Neural cell (in vitro differentiated cells): ENCODE results near the gene EPHA6. TPM values are rescaled to one million over a fixed set of nuclear protein-coding genes. Genes with fewer than 3 reads are reported as not detected.

Experiments used
- H2AFZ ChIP-seq: fragments of 200-600, 300-800 bp; sonication (generic), shearing (Covaris generic); 2 replicates; pipeline ENCODE4 v1.6.0; 2014; ENCODE audit warnings: low read depth, mild to moderate bottlenecking, antibody characterized with exemption, low read length, moderate library complexity
- H3F3A ChIP-seq: fragments of 200-600 bp; shearing (Covaris generic); 2 replicates; pipeline ENCODE4 v1.6.1; 2016; ENCODE audit warnings: mild to moderate bottlenecking, moderate library complexity, mixed read lengths, antibody characterized with exemption, low read length; ENCODE audit not compliant: insufficient read depth, poor library complexity, severe bottlenecking
- H3K27ac ChIP-seq: fragments of 200-600, 300-800 bp; sonication (generic), shearing (Covaris generic); 2 replicates; pipeline ENCODE4 v1.5.1; 2014; ENCODE audit warnings: mild to moderate bottlenecking, low read length, moderate library complexity
- H3K27me3 ChIP-seq: fragments of 300-800, 200-600 bp; sonication (generic), shearing (Covaris generic); 2 replicates; pipeline ENCODE4 v1.6.0; 2014; ENCODE audit warnings: mild to moderate bottlenecking, low read depth, low read length, moderate library complexity; ENCODE audit not compliant: insufficient read depth
- H3K36me3 ChIP-seq: fragments of 300-800, 200-600 bp; sonication (generic), shearing (Covaris generic); 2 replicates; pipeline ENCODE4 v1.5.1; 2014; ENCODE audit warnings: mild to moderate bottlenecking, antibody characterized with exemption, low read length, moderate library complexity; ENCODE audit not compliant: insufficient read depth
- H3K4me2 ChIP-seq: fragments of 300-800, 200-600 bp; sonication (generic), shearing (Covaris generic); 2 replicates; pipeline ENCODE4 v1.6.0; 2014; ENCODE audit warnings: mild to moderate bottlenecking, low read length
- H3K4me3 ChIP-seq: fragments of 300-800, 200-600 bp; sonication (generic), shearing (Covaris generic); 2 replicates; pipeline ENCODE4 v1.5.1; 2014; ENCODE audit warnings: mild to moderate bottlenecking, low read length, moderate library complexity
- H3K79me2 ChIP-seq: fragments of 200-600 bp; shearing (Covaris generic); replicated peaks from 2 replicates; pipeline ENCODE4 v1.6.0; 2014; ENCODE audit warnings: mild to moderate bottlenecking, low read length, moderate library complexity; ENCODE audit not compliant: insufficient read depth
- H3K9ac ChIP-seq: fragments of 300-800, 200-600 bp; sonication (generic), shearing (Covaris generic); 2 replicates; pipeline ENCODE4 v1.6.1; 2016; ENCODE audit warnings: mild to moderate bottlenecking, low read length, mixed read lengths
- H3K9me2 ChIP-seq: fragments of 200-600 bp; shearing (Covaris generic); 2 replicates; pipeline ENCODE4 v1.6.1; 2016; ENCODE audit warnings: mild to moderate bottlenecking, low read length, mixed read lengths; ENCODE audit not compliant: insufficient read depth
- H3K9me3 ChIP-seq: fragments of 200-600, 300-800 bp; sonication (generic), shearing (Covaris generic); 2 replicates; pipeline ENCODE4 v1.6.1; 2016; ENCODE audit warnings: mild to moderate bottlenecking, mixed run types, low read length, moderate library complexity, mixed read lengths
- H4K20me1 ChIP-seq: fragments of 200-600 bp; shearing (Covaris generic); 2 replicates; pipeline ENCODE4 v1.6.1; 2016; ENCODE audit warnings: mild to moderate bottlenecking, mixed run types; ENCODE audit not compliant: insufficient read depth
- CTCF ChIP-seq: fragments of 450-650 bp; IDR thresholded peaks from 2 replicates; pipeline ENCODE4 v1.5.1; 2014; ENCODE audit warnings: antibody characterized with exemption, mild to moderate bottlenecking, moderate library complexity; ENCODE audit not compliant: poor library complexity, severe bottlenecking
- EP300 ChIP-seq: fragments of 450-650 bp; conservative IDR thresholded peaks from 2 replicates; pipeline ENCODE4 v1.6.1; 2014; ENCODE audit warnings: antibody characterized with exemption, mild to moderate bottlenecking, moderate library complexity; ENCODE audit not compliant: poor library complexity, severe bottlenecking
- EZH2 ChIP-seq: fragments of 200-600, 300-800 bp; shearing (Covaris generic), sonication (generic); IDR thresholded peaks from 2 replicates; pipeline ENCODE4 v1.6.1; 2014; ENCODE audit warnings: antibody characterized with exemption, low read length, borderline replicate concordance, mild to moderate bottlenecking; ENCODE audit not compliant: insufficient read depth, poor library complexity, severe bottlenecking
- MXI1 ChIP-seq: fragments of 450-650 bp; conservative IDR thresholded peaks from 2 replicates; pipeline ENCODE4 v1.6.1; 2014; ENCODE audit warnings: antibody characterized with exemption, mild to moderate bottlenecking; ENCODE audit not compliant: poor library complexity, severe bottlenecking
- POLR2AphosphoS5 ChIP-seq: IDR thresholded peaks from 2 replicates; pipeline ENCODE4 v1.6.1; 2012
- RAD21 ChIP-seq: fragments of 450-650 bp; conservative IDR thresholded peaks from 2 replicates; pipeline ENCODE4 v1.6.1; 2014; ENCODE audit warnings: antibody characterized with exemption, mild to moderate bottlenecking, moderate library complexity
- REST ChIP-seq: IDR thresholded peaks from 2 replicates; pipeline ENCODE4 v1.6.1; 2012; ENCODE audit warnings: borderline replicate concordance
- SMC3 ChIP-seq: fragments of 450-650 bp; conservative IDR thresholded peaks from 2 replicates; pipeline ENCODE4 v1.6.1; 2014; ENCODE audit warnings: antibody characterized with exemption, mild to moderate bottlenecking, moderate library complexity; ENCODE audit not compliant: poor library complexity
- TAF1 ChIP-seq: IDR thresholded peaks from 2 replicates; pipeline ENCODE4 v1.6.1; 2012; ENCODE audit warnings: low read depth
- polyA plus RNA-seq: library from polyadenylated mRNA; depleted of rRNA; stranded (reverse); fragments of >200 nt; gene quantifications from 2 replicates; pipeline ENCODE4 v1.2.3, GENCODE V29; 2014

Gene EPHA6
- polyA plus RNA-seq, 1 donor from 2014 or later: 0.56 TPM

GRCh38 chr3:97485206-97485605 lies 670.8 kb downstream of the EPHA6 start:
- no peak overlapping the region for H3K27ac ChIP-seq
- no peaks in the 10 kb centered on the region for H3K9me2 ChIP-seq
- no peak overlapping the region for H3K4me2 ChIP-seq
- H3F3A ChIP-seq: no peaks in the 10 kb centered on the region
- H2AFZ ChIP-seq: no peak overlapping the region
- H3K4me3 ChIP-seq: no peak overlapping the region
- H3K27me3 ChIP-seq: no peaks in the 10 kb centered on the region
- TF ChIP-seq REST (no peak), EZH2 (no peak), CTCF (no peak), EP300 (no peak), TAF1 (no peak), MXI1 (no peak), SMC3 (no peak), RAD21 (no peak), POLR2AphosphoS5 (no peak)
- no peaks in the 10 kb centered on the region for H4K20me1 ChIP-seq
- H3K9me3 ChIP-seq: no peaks in the 10 kb centered on the region
- no peaks in the 10 kb centered on the region for H3K36me3 ChIP-seq
- H3K9ac ChIP-seq: no peak overlapping the region
- H3K79me2 ChIP-seq: no peaks in the 10 kb centered on the region

GRCh38 chr3:97487587-97487986 lies 673.2 kb downstream of the EPHA6 start:
- Histone ChIP-seq H3K27ac (no peak overlapping the region), H3K4me2 (no peak overlapping the region), H3K9me3 (no peaks in the 10 kb centered on the region), H3K4me3 (no peak overlapping the region), H2AFZ (no peak overlapping the region), H4K20me1 (no peaks in the 10 kb centered on the region), H3K9ac (no peak overlapping the region), H3K27me3 (no peaks in the 10 kb centered on the region), H3K9me2 (no peaks in the 10 kb centered on the region), H3K36me3 (no peaks in the 10 kb centered on the region), H3K79me2 (no peaks in the 10 kb centered on the region), H3F3A (no peaks in the 10 kb centered on the region)
- no peak for TF ChIP-seq MXI1
- TF ChIP-seq SMC3: no peak
- no peak for TF ChIP-seq RAD21
- no peak for TF ChIP-seq CTCF
